Common myeloid progenitor, CD34-positive (primary cell): ENCODE results near the gene NOC3L.

Source experiments
- CTCF ChIA-PET: fragments of 350-600 bp; sonication (Branson Sonifier 250); formaldehyde crosslinking; loops from one replicate; lab custom pipeline; 2021; ENCODE audit warnings: antibody characterized with exemption; lab: Charles Lee
- POLR2A ChIA-PET: fragments of 350-600 bp; sonication (Branson Sonifier 250); formaldehyde crosslinking; loops from one replicate; lab custom pipeline; 2021; ENCODE audit warnings: antibody characterized with exemption; lab: Charles Lee
- DNase-seq, 3 donors: peaks; one replicate each; pipeline versions ENCODE4 v3.0.0 to v3.0.0-alpha.2; 2013
- H3K27ac ChIP-seq, 2 experiments: 1 replicate in 1 of 2; 2 replicates in 1 of 2; pipeline ENCODE4 v1.7.0; 2013; ENCODE audit warnings: inconsistent platforms in 2 of 2, low read length in 2 of 2, mild to moderate bottlenecking in 2 of 2, low read depth in 1 of 2, moderate library complexity in 1 of 2; ENCODE audit not compliant: severe bottlenecking in 2 of 2, insufficient read depth in 1 of 2, poor library complexity in 1 of 2
- H3K27me3 ChIP-seq, 5 experiments: replicated peaks in 2 of 5; 1 replicate in 3 of 5; 2 replicates in 2 of 5; pipeline versions ENCODE4 v1.6.1 to v1.7.0; 2013; ENCODE audit warnings: low read length in 4 of 5, mild to moderate bottlenecking in 2 of 5, moderate library complexity in 2 of 5, inconsistent platforms in 1 of 5; ENCODE audit not compliant: insufficient read depth in 5 of 5, control insufficient read depth in 4 of 5
- H3K36me3 ChIP-seq, 4 experiments: 1 replicate in 2 of 4; 2 replicates in 2 of 4; pipeline versions ENCODE4 v1.6.1 to v1.7.0; 2013; ENCODE audit warnings: low read length in 3 of 4, control low read depth in 1 of 4, mild to moderate bottlenecking in 1 of 4; ENCODE audit not compliant: control insufficient read depth in 4 of 4, insufficient read depth in 4 of 4
- H3K4me1 ChIP-seq, 4 experiments: 1 replicate in 3 of 4; 2 replicates in 1 of 4; pipeline versions ENCODE4 v1.6.1 to v1.7.1; 2013; ENCODE audit warnings: low read length in 3 of 4, mild to moderate bottlenecking in 3 of 4, control low read depth in 1 of 4, inconsistent platforms in 1 of 4, moderate library complexity in 1 of 4; ENCODE audit not compliant: control insufficient read depth in 4 of 4, insufficient read depth in 4 of 4; ENCODE audit errors: control extremely low read depth in 1 of 4
- H3K4me3 ChIP-seq, 7 experiments: 1 replicate in 4 of 7; 2 replicates in 3 of 7; pipeline versions ENCODE4 v1.5.1 to v1.7.0; 2013; ENCODE audit warnings: mild to moderate bottlenecking in 7 of 7, low read length in 6 of 7, moderate library complexity in 6 of 7, inconsistent platforms in 2 of 7, low read depth in 2 of 7, control low read depth in 1 of 7; ENCODE audit not compliant: insufficient read depth in 4 of 7, control insufficient read depth in 1 of 7; ENCODE audit errors: extremely low read depth in 1 of 7
- H3K9me3 ChIP-seq, 5 experiments: 1 replicate in 4 of 5; 2 replicates in 1 of 5; pipeline versions ENCODE4 v1.6.1 to v1.7.1; 2013; ENCODE audit warnings: low read length in 4 of 5, mild to moderate bottlenecking in 2 of 5, inconsistent platforms in 1 of 5, low read depth in 1 of 5, moderate library complexity in 1 of 5; ENCODE audit not compliant: control insufficient read depth in 4 of 5, insufficient read depth in 2 of 5; ENCODE audit errors: control extremely low read depth in 1 of 5
- WGBS: methylation state at CpG from one replicate; pipeline ENCODE4 v1.1.5; 2013; ENCODE audit not compliant: insufficient coverage; 5-methylcytosine and 5-hydroxymethylcytosine counted together

Gene NOC3L

GRCh38 chr10:94292434-94293090 lies 70.2 kb downstream of the NOC3L start:
- Histone ChIP-seq H3K4me1 (peaks cover 0 to 8% (median 6%) of the 10 kb centered on the region in 4 experiments), H3K36me3 (no peaks in the 10 kb centered on the region), H3K9me3 (no peaks in the 10 kb centered on the region), H3K4me3 (no peak overlapping the region), H3K27ac (no peak overlapping the region), H3K27me3 (peaks cover 26 to 87% (median 32%) of the 10 kb centered on the region in 5 experiments)
- ChIA-PET CTCF (interaction anchor here (0.8 to 1.6 kb wide), 3 partner anchors 11 to 28 kb away, joined by 3 to 5 read pairs (median 3); no protein-coding TSS in a partner anchor), POLR2A (no interaction called here)
- peak; percentile 36 to 63 (median 63) for DNase-seq
- WGBS: 20% methylated on average over 1 of the region's 2 CpGs

DNA sequence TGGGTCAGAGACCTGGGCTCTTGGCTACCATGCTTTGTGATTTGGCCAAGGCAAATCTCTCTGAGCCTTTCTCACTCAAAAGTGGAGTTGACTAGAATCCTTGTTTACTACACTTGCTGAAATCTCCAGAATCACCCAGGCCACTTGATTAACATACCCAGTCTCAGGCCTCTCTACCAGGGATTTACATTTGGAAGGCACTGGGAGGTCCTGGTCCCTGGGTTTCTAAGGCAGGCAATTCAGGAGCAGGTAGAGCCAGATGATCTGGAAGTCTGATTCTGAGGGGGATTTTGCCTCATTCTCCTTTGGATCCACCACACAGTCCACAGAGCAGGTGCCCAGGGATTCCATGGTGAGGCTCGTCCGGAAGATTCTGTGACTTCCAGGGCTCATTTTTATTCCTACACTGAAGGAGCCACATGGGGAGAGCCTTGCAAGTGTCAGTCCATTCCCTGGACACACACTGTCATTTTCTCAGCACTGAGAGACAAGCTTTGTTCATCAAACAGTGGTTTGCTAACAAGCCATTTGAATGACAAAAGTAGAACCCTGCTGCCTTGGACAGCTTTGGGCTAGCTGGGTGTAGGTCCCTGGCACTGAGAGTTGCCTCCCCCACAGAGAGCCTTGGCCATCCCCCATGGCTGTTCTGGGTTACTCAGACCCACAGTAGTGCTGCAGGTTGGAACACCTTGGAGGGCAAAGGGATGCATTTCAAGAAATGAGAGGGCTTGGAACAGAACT lies 74.2 kb downstream of the NOC3L start:
- DNase-seq: no peak
- H3K4me3 ChIP-seq: no peak overlapping the region
- ChIA-PET CTCF (interaction anchor here (0.5 to 2.2 kb wide), 3 partner anchors 10 to 912 kb away, joined by 3 to 8 read pairs (median 3); no protein-coding TSS in a partner anchor), POLR2A (no interaction called here)
- no peak overlapping the region for H3K27ac ChIP-seq
- H3K4me1 ChIP-seq: peaks cover 0 to 8% (median 6%) of the 10 kb centered on the region in 4 experiments
- no peaks in the 10 kb centered on the region for H3K9me3 ChIP-seq
- H3K36me3 ChIP-seq: no peaks in the 10 kb centered on the region
- H3K27me3 ChIP-seq: peaks cover 28 to 89% (median 44%) of the 10 kb centered on the region in 5 experiments
- WGBS: 92% methylated on average over 2 of the region's 2 CpGs

- Histone ChIP-seq H3K4me3 (no peak overlapping the region), H3K27ac (no peak overlapping the region), H3K4me1 (peaks cover 0 to 3% (median under 1%) of the 10 kb centered on the region in 4 experiments), H3K27me3 (peaks cover 26 to 86% (median 45%) of the 10 kb centered on the region in 5 experiments), H3K9me3 (no peaks in the 10 kb centered on the region), H3K36me3 (no peaks in the 10 kb centered on the region)
- DNase-seq: no peak
- WGBS: no CpG with 5 or more reads among the region's 3 CpGs
- POLR2A ChIA-PET: no interaction called here
- CTCF ChIA-PET: interaction anchor here (0.9 kb wide), 1 partner anchor 15 kb away, joined by 3 read pairs; no protein-coding TSS in a partner anchor
Observed at GRCh38 chr10:94287336-94287735, 75.4 kb downstream of the NOC3L start.

- WGBS: 80% methylated on average over 1 of the region's 4 CpGs
- Histone ChIP-seq H3K9me3 (no peaks in the 10 kb centered on the region), H3K27me3 (peaks cover 27 to 86% (median 44%) of the 10 kb centered on the region in 5 experiments), H3K4me3 (no peak overlapping the region), H3K4me1 (no peaks in the 10 kb centered on the region), H3K36me3 (no peaks in the 10 kb centered on the region), H3K27ac (no peak overlapping the region)
- no peak for DNase-seq
- CTCF ChIA-PET: interaction anchor here (0.9 kb wide), 1 partner anchor 14 kb away, joined by 3 read pairs; no protein-coding TSS in a partner anchor
- POLR2A ChIA-PET: no interaction called here
Observed at GRCh38 chr10:94286901-94287300, 75.8 kb downstream of the NOC3L start.

GRCh38 chr10:94285271-94285670 lies 77.5 kb downstream of the NOC3L start:
- peaks cover 29 to 77% (median 41%) of the 10 kb centered on the region in 5 experiments for H3K27me3 ChIP-seq
- H3K9me3 ChIP-seq: no peaks in the 10 kb centered on the region
- DNase-seq: no peak
- no peak overlapping the region for H3K27ac ChIP-seq
- H3K4me3 ChIP-seq: no peak overlapping the region
- 97% methylated on average over 7 of the region's 7 CpGs for WGBS
- CTCF ChIA-PET: no interaction called here
- POLR2A ChIA-PET: no interaction called here
- no peaks in the 10 kb centered on the region for H3K4me1 ChIP-seq
- no peaks in the 10 kb centered on the region for H3K36me3 ChIP-seq
